Activated CD4-positive, alpha-beta T cell treated with anti-CD3 and anti-CD28 coated beads for 1 hour (primary cell): Measurements from ENCODE around the gene VAC14.

Experiments used
- DNase-seq: peaks from one replicate; pipeline ENCODE4 v3.0.0-alpha.2; 2020

Gene VAC14

DNA sequence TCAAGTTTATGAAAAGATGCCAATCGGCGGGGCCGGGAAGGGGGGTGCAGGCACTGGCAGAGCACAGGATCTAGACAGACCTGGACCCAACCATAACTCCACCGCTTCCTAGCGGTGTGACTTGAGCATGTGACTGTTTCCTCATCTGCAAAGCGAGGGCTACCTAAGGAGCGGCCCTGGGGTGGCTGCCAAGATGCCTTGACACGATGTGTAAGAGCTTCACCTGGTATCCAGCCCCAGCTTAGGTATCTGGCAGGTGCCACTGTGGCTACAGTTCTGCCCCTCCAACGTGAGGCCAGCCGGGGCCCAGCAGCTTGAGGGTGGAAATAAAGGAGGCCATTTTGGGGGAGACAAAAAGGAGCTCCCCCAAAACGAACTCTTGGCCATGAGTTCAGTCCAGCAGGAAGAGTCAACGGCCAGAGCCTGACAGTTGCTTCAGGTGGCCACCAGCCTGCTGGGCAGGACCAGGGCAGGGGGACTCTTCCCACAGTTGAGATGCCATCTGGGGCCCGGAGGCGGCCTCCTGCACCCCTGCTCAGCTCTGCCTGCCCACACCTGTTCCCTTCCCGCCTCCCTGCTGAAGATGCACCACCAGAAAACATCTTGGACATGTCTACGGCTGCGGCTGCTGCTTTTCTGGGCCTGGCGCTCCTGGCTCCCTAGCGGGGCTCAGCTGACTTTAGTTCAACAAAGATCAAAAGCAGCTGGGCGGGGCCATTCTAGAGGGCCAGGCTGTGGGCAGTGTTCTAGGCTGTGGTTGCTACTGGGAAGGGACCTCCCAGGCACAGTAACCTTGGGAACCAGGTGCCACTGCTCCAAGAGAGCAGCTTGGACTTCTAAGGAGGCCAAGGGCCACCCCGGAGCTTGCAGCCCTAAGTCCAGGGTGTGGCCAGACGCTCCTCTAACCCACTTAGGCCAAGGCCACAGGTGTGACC is 111.7 kb downstream of the VAC14 start:
- DNase-seq = no peak

DNA sequence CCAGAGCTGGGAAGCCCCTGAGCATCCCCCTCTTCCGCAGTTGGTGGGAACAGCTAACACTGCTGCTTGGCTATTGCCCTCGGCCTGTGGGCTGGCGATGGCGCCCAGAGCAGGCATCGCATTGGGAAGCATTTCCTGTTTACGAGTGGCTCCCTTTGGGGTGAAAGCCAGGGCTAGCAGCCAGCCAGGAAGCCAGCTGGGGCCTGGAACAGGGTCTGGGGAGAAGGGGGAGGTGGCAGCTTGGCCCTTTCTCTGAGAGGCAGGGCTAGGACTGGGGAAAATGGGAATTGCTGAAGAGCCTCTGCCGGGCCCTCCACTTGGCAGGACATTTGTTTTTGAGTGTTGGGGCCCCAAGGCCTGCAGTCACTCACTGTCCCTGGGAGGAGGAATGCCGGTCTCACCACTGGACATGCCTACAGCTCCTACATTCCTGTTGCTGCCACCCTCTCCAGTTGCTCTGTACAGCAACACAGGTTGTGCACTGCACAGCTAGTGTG is 112.7 kb downstream of the VAC14 start:
- DNase-seq = no peak

DNA sequence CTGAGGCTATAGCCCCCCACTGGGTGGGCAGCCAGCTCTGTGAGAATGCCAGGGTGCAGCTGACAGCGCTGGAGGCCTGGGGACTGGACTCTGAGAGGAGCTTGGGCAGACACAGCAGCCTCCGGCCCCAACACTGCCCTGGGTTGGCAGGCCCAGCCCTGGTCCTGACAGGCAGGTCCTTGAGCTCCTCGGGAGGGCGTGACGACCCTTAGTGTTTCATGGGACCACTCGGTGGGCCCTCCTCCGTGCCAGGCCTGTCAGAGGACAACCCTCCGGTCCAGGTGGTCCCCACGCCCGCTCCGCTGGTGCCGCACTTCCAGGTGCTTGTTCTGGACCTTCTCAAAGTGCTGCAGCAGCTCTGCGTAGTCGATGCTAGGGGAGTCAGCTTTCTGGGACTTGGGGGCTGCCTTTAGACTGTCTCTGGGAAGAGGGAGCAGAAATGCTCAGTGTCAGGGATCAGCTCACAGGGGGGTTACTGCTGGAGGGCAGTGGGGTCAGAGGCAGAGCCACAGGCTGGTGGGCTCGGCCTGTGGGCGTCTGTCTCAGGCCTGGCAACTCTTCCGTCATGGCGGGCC is 113.2 kb downstream of the VAC14 start:
- no peak for DNase-seq

DNA sequence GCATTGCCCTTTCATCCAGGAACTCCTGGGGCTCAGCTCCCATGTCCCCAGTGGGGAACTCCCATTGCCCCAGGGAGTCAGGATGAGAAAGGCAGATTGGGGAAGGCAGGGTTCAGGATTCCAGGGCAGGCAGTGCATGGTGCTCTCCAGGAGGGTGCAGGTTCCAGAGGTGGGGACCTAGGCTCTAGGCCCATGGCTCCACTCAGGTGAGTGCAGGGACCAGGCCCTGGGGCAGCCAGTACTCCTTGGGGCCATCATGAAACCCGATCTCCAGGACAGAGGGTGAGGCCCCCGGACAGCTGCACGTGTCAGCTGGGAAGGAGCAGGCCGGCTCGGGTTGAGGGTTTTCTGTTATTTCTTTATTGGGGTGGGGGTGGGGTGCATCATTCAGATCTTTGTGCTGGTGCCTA is 113.9 kb downstream of the VAC14 start:
- DNase-seq = no peak

DNA sequence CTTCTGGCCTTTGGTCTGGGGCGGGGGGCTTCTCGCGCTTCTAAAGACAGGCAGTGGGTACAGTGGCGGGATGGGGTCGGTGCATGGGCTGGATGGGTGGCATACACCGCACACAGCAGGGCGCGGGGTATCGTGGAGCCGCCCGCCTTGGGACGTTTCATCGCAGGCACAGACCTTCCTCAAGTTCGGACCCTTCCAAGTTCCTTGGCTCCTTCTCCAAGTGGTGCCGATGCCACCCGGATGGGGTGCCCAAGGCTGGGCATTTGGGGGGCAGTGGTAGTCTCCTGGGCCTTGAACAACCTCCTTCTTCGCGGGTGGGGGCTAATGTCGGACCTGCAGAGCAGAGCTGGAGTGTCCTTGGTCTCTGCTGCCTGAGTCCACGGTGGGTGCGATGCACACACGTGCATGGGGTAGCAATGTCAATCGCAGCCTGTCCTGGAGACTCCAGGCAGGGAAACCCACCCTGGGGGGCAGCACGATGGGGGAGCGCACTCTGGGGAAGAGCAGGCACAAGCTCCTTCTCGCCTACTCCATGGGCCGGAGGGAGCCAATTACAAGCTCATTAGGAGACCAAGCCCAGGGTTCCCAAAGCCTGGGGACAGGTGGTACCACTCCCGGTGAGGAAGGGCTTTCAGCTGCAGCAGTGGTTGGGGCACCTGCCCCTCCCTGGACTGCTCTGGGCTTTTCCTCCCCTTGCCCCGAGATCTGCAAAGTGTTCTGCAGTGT is 114.4 kb downstream of the VAC14 start:
- DNase-seq = no peak

DNA sequence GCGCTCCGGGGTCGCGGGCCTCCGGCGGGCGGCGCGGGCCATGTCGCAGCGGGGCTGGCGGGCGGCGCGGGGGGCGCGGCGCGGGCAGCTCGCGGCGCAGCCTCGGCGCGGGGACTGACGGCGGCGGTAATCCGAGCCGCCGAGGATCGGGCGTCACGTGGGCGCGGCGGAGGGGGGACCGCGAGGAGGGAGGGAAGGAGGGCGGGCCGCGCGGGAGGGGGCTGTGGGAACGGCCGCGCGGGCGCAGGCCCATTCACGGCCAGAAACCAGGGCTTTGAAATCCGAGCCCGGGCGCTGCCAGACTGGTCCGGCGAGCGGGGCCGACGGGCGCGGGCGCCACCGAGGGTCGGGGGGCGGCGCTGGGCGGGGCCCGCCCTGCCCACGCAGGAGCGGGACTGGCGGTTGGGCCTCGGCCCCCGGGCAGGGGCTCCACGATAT is 115.0 kb downstream of the VAC14 start, which contains the start of gene MTSS2:
MTSS2 (minus strand) TSS at position 116 of the 438 bp plus-strand sequence. CDS start 262 bp downstream, outside the sequence.
- no peak for DNase-seq

DNA sequence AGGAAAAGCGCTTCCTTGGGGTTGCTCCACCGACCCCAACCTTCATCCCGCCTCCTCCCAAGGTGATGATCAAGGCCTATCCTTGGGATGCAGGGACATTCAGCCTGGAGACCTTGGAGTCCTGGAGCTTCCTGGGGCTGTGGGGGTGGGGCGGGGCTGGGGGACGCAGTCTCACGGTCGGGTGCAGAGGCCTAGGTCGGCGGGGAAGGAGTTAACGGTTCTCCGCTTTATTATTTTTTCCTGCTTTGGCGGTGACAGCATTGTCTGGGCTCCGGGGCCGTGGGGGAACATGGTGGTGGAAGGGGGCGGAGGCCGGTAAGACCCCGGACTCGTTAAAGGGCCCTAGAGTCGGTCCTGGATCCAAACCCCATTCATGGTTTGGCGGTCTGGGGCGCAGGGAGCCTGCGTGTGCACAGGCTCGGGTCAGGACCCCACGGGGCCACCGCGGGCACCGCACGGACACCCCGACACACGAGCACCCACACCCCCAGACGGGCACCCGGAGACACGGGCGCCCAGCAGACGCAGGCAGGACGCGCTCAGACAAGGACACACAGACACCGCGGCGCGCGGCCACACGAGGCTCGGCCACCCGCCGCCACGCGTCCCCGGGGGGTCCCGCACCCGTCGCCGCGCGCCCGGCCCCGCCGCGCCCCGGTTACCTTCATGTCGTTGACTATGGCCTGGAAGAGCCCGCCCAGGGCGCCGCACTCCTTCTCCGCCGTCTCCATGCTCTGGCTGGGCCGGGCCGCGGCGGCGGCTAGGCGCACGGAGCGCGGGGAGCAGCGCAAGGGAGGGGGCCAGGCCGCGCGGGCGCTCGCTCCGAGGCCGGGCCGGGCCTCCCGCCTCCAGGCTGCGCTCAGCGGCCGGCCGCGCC is 115.7 kb downstream of the VAC14 start:
- DNase-seq = no peak

DNA sequence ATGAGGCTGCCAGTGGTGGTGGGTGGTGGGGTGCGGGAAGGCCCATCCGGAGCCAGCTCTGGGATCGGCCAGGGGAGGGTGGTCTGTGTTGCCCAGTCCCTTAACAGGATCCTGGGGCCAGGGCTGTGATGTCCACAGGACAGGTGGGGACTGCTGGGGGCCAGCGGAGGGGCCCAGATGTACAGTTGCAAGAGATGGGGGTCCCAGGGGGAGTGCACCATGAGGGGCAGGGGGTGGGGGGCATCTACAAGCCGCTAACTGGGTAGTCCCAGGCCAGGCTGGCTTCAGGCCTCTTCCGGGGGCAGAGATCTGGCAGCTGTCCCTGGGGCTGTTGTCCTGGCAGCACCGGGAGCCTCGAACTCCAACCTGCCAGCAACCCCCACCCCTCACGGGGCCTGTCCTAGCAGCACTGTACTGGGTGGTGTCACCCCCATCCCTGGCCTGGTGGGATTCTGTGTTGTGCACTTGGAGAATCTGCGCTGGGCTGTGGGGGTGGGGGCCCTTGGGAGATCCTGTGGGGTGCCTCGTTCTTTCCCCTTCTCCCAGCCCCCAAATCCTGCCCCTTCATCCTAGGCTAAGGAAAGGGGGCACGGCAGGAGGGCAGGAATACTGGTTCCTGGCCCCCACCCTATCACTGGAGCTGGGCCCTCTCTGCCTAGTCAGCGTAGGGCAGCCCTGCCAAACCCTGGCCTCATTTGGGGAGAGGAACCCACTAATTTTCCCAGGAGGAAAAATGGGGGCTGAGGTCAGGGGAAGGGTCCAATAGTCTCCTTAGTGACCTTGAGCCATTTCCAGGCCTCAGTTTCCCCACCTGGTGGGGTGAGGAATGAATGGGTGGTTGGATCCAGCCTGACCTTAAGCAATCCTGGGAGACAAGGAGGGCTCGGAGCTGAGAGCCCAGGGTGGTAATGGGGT is 116.6 kb downstream of the VAC14 start:
- DNase-seq = no peak

DNA sequence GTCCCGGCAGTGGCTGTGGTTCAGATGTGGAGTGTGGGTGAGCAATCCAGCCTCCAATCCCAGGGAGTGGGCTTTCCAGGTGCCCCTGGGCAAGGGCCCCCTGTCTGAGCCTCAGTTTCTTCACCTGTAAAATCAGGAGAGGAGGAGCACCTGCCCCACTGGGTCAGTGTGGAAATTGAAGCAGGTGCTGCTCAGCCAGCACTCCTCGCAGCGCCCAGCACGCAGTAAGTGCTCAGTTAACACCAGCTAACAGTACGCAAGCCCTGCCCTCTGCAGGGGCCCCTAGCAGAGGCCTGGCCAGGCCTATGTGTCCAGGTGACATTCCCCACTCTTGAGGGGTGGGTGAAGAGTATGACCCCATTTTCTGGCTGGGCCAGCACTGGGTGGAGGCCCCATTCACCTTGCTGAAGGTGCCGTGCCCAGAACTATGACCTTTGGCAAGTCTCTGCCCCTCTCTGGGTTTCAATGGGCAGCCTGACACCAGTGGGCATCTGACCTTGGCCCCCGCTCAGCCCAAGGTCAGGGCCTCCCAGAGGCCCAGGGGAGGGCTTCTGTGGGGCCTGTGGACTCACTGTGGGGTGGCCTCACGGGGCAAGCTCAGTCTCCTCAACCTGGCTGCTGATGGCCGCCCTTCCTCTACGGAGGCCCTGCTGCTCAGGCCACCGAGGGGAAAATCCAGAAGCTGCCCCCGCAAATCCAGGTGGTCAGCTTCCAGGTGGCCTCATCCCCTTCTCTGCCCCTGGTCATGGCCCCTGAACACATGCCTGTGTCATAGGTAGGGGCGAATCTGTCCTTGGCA is 117.6 kb downstream of the VAC14 start:
- DNase-seq = no peak

DNA sequence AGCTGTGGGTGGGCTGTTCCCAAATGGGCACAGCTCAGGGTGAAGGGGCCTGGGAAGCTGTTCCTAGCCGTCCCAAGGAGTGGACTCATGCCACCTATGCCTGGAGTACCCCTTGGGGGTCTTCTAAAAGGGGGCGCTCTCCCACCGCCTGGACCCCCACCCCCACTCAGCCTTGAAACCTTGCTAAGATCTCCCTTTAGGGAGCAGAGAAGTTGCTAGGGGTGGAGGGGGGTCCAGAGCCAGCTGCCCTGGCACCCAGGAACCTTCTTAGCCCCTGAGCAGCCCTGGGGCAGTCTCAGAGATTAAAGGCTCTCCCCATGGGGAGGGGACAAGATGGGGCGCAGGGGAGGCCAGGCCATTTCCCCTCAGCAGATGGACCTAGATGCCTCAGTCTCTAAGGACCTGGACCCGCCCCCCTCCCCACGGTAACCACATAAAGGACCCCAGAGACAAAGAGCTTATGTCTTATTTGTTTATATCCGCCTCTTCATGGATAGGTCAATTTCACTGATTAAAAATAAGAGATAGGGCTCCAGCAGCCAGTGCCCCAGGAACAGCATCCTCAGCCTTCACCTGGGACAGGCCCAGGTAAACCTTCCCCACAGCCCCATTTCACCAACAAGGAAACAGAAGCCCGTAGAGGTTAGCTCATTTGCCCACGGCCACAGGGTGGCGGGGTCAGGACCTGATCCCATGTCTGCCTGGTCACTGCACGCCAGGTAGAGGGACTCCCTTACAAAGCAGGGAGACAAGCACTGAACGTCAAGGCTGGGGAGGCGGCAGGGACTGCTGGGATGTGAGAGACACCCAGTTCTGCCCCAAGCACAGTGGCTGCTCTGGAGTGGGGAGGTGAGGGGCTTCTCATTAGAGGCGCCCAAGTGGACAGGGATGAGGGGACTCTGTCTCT is 118.5 kb downstream of the VAC14 start:
- DNase-seq = no peak

DNA sequence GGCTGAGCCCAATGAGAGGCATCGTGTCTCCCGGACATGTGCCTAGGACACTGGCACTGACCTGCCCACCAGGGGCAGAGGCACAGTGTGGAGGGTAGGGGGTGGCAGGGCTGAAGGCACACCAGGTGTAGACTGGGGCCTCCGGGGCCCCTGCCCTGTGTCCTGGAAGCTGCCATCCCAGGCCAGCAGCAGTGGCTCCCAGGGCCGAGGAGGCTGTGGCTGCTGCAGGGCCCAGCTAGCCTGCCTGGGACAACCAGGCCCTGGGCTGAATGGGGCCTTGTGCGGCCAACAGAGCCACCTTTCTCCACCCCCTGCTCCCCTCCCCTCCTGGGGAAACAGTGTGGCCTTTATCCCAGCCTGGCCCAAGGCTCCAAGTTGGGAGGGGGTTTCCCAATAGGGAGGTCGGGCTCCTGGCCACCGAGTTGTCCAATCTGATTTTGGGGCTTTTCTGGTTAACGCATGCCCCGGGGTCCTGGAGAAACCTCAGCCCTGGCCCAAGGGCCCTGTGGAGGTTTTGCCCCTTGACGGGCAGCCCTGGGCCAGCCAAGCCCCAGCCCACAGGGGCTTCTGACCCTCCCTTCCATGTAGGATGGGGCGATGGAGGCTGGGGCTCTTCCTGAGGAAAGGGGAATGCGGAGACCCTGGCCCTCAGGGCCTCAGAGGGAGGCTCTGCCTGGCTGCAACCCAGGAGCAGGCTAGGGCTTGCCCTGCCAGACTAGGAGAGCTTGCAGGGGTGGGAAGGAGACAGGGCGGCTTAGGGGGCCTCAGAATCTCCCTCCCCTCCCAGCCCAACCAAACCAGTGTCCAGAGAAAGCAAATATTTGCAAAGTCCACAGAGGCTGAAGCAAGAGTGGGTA is 119.3 kb downstream of the VAC14 start:
- DNase-seq = no peak

DNA sequence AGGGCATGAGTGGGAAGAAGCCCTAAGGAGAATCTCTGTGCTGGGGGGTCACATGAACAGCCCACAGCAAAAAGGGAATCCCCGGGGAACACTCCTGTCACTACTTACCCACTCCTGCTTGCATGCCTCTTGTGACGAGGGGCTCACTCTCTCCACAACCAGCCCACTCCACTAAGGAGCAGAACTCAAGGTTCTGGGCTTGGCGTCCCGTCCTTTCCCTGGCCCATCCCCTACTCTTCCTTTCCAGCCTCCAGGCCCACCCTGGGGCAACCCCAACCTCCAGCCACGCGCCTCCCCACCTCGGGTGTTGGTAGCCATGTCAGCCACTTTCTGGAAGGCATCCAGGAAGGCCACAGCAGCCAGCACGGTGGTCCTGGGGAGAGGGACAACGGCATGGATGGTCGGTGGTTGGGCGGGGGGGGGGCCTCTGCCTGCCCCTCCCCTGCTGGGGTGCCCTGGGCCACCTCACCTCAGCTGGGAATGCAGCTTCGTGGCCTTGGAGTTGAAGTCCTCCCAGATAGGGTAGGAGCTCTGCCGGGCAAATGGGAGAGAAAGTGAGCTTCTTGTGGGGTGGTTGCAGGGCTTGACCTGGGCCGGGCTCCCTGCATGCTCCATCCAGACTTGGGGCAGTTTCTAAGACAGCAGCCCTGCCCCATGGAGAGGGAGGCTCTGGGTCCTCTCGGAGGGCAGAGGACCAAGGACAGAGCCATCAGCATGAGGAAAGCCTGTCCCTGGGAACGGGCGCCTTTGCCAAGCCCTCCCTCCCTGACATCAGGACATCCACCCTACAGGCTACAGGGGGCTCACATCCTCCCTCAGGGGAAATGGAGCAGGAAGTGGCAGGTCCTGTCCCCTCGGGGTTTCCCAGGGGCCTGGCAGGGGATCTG is 120.2 kb downstream of the VAC14 start:
- no peak for DNase-seq

DNA sequence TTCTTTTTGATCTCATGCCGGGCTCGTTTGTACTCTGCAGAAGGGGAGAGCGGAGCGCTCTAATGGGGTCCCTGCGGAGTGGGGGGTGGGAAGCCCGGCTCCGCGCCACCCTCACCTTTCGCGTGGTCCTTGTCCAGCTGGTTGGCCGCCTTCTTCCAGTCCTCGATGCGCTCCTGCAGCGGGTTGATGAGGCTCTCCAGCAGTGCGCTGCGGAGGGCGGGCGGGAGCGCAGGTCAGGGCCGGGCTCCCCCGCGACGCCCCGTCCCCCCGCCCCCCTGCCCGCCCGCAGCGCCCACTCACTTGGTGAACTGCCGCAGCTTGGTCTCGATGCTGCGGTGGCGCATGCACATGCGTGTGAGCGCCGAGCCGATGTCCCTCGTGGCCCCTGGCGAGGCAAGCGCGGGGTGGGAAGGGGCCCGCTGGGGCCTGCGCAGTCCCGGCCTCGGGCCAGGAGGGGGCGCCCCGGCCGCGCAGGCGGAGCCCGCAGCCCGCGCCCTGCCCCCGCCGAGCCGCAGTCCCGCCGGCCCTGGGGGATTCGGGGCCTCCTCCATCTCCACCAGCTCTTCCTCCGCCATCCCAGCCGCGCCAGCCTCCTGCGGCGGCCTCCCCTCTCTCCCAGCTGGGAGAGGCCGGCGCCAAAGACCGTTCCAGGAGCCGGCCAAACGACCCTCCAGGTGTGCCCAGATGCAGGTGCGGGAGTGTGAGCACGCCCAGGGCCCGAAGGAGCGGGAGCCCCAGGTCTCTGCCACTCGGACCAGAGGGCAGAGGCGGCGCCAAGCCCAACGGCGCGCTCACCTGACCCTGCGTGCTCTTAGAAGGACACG is 121.1 kb downstream of the VAC14 start:
- DNase-seq = no peak

DNA sequence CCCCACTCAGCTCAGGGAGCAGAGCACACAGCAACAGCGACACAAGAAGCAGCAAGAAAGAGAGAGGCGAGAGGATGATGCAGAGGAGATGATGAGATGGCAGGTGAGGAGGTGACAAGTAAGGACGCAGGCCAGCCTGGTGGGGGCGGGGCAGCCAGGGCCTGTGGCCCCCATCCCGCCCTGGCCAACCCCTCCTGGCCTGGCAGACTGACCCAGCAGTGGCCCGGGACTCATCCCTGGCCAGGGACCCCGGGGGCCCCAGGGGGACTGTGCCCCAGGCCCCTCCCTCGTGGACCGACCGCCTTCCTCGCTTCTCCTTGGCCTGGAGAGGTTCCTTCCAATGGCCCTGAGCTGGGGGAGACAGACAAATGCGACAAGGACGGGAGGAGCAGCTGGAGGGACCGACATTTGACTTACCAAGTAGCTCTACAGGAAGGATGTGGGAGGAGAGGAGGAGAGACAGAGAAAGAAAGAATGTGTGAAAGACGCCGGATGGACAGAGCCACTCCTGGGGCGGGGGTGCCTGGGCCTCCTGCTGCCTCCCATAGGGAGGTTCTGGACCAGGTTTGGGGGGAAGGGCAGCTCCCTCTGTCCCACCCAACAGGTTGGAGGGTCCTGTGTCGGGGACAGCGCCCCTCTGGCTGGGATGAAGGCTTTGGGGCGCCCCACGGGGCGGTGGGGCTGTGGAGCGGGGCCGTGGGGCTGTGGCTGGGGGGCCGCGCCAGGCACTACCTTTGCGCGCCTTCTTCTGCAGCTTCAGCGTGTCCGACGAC is 121.9 kb downstream of the VAC14 start:
- DNase-seq = no peak

DNA sequence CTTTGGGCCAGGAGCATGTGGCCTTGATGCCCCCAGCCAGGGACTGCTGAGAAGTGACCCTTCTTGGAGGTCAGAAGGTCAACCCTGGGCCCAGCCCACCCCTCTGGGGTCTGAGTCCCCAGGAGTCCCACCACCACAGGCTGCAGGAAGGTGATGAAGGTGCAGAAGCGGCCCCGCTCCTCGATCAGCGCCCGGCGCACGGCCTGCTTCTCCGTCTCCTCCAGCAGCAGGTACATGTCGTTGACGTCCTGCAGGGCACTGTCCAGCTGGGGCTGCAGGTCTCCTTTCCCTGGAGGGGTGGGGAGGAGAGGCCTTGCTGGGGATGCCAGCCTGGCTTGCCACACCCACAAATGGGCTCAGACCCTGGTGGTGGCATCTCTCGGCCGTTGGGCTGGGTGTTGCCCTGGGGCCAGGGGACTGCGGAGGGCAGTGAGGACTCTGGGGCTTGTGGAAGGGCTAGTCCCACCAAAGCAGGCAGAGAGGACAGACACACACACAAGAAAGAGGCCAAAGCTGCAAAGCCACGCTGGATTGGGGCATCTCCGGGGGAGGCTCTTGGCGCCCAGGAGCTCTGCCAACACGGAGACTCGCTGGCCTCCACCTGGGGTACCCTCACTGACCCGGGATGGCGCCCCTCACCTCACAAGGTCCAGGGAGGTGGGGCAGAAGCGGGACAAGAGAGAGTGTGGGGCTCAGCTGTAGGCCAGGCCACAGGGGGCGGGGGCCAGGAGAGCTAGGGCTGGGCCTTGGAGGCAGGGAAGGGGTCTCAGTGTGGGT is 122.6 kb downstream of the VAC14 start:
- no peak for DNase-seq
